ENCODE results near the gene UPK3A.

DNA sequence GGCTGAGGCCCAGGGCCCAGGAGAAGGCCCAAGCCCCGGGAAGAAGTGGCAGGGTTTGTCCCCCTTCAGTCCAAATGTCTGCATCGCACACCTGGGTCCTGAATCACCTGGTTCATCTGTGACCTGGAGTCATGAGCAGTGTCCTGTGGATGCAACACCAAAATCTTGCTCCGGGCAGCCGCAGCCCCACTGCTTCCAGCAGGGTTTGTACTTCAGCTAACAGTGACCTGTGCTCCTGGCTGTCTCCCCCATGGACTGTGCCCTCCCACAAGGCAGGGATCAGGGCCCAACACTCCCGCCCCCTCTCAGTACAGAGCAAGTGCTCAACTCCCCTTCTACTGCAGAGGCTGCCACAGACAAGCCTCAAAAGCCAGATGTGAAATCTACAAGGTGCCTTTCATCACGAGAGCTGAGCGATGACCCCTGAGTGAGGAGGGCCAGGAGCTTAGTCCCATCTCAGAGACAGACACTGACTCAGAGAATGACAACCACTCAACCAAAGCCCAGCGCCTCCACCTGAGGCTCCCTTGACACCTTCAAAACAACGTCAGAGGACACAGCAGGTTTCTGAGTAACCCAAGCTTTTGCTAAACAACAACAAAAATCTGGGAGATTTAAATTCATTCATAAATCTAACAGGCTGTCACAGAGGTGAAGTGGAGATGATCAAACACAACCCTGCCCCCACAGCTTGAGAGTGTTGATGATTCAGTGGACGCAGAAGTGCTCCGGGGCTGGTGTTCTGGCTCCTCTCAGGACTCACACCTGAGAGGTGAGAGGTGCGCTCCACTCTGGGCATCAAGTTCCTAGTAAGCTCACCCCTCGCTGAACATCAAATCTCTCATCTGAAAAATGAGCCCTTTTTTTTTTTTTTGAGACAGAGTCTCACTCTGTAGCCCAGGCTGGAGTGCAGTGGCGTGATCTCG is 47.4 kb upstream of the UPK3A start:
- TF ChIP-seq, protein P1, sequence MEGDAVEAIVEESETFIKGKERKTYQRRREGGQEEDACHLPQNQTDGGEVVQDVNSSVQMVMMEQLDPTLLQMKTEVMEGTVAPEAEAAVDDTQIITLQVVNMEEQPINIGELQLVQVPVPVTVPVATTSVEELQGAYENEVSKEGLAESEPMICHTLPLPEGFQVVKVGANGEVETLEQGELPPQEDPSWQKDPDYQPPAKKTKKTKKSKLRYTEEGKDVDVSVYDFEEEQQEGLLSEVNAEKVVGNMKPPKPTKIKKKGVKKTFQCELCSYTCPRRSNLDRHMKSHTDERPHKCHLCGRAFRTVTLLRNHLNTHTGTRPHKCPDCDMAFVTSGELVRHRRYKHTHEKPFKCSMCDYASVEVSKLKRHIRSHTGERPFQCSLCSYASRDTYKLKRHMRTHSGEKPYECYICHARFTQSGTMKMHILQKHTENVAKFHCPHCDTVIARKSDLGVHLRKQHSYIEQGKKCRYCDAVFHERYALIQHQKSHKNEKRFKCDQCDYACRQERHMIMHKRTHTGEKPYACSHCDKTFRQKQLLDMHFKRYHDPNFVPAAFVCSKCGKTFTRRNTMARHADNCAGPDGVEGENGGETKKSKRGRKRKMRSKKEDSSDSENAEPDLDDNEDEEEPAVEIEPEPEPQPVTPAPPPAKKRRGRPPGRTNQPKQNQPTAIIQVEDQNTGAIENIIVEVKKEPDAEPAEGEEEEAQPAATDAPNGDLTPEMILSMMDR (IDR thresholded peaks at IDR 0.05) = no peak
- no peak for TF ChIP-seq POLR2A (IDR thresholded peaks at IDR 0.05)
